Spleen (tissue), 11 donors: ENCODE results near the gene CENPB. TPM values are rescaled to one million over a fixed set of nuclear protein-coding genes. Genes with fewer than 3 reads are reported as not detected.
A peak's percentile ranks its signal among the peaks of the same experiment; 100 is the strongest.

ENCODE experiments used
- DNase-seq: peaks from one replicate; pipeline ENCODE4 v3.0.0-alpha.2; 2020
- H3K27ac ChIP-seq, 8 donors: fragments of 200-600 bp; sonication (generic) in 7 of 8; 1 replicate in 4 of 8; 2 replicates in 4 of 8; pipeline versions ENCODE4 v1.5.0 to v1.8.0; 2016 to 2021; ENCODE audit warnings: inconsistent platforms in 4 of 8, mild to moderate bottlenecking in 4 of 8, moderate library complexity in 1 of 8
- H3K27me3 ChIP-seq, 7 donors: fragments of 200-600 bp; sonication (generic) in 6 of 7; replicated peaks in 1 of 7; 1 replicate in 4 of 7; 2 replicates in 3 of 7; pipeline versions ENCODE4 v1.5.0 to v1.8.0; 2016 to 2021; ENCODE audit warnings: inconsistent platforms in 3 of 7, mild to moderate bottlenecking in 1 of 7
- H3K36me3 ChIP-seq, 6 donors: fragments of 200-600 bp; sonication (generic) in 5 of 6; 1 replicate in 4 of 6; 2 replicates in 2 of 6; pipeline versions ENCODE4 v1.5.0 to v1.8.0; 2016 to 2021; ENCODE audit warnings: inconsistent platforms in 2 of 6
- H3K4me1 ChIP-seq, 6 donors: fragments of 200-600 bp; sonication (generic) in 5 of 6; 1 replicate in 3 of 6; 2 replicates in 3 of 6; pipeline versions ENCODE4 v1.5.0 to v1.8.0; 2016 to 2021; ENCODE audit warnings: inconsistent platforms in 3 of 6
- H3K4me3 ChIP-seq, 8 donors: fragments of 200-600 bp; sonication (generic) in 7 of 8; 1 replicate in 4 of 8; 2 replicates in 4 of 8; pipeline versions ENCODE4 v1.5.0 to v1.8.0; 2016 to 2021; ENCODE audit warnings: inconsistent platforms in 4 of 8, mild to moderate bottlenecking in 4 of 8, moderate library complexity in 2 of 8
- H3K9me3 ChIP-seq, 8 donors: fragments of 200-600 bp; sonication (generic) in 7 of 8; 1 replicate in 4 of 8; 2 replicates in 4 of 8; pipeline versions ENCODE4 v1.5.0 to v1.8.0; 2016 to 2021; ENCODE audit warnings: inconsistent platforms in 4 of 8
- CTCF ChIP-seq, 11 experiments: fragments of 200-600 bp in 7 of 11; fragments of 450-650 bp in 4 of 11; sonication (generic) in 4 of 11; IDR thresholded peaks in 8 of 11; conservative IDR thresholded peaks in 3 of 11; 1 replicate in 7 of 11; 2 replicates in 4 of 11; pipeline versions ENCODE4 v1.4.0 to v1.8.0; 2016 to 2021; ENCODE audit warnings: antibody characterized with exemption in 11 of 11, inconsistent platforms in 4 of 11, mild to moderate bottlenecking in 1 of 11
- POLR2A ChIP-seq, 3 donors: fragments of 450-650 bp; IDR thresholded peaks; one replicate each; pipeline ENCODE4 v1.5.1; 2017; ENCODE audit warnings: antibody characterized with exemption in 3 of 3, mild to moderate bottlenecking in 1 of 3
- POLR2AphosphoS5 ChIP-seq, 3 donors: sonication (generic); formaldehyde crosslinking; IDR thresholded peaks; one replicate each; pipeline ENCODE4 v1.5.1; 2017; ENCODE audit warnings: antibody characterized with exemption in 3 of 3
- WGBS, 5 donors: extraction: QIAGEN DNeasy Blood & Tissue Kit in 3 of 5; methylation state at CpG; one replicate each; pipeline versions ENCODE4 v1.1.5 to v1.1.7; 2013 to 2018; 5-methylcytosine and 5-hydroxymethylcytosine counted together
- intact Hi-C: fragments of 100-400 bp; cut with DNase I; formaldehyde crosslinking; loops from one replicate; pipeline ENCODE4 v1.15.0; 2023; ENCODE audit warnings: low total_unique reads
- polyA plus RNA-seq, 3 donors: library from polyadenylated mRNA; stranded (reverse); fragments of 200-250 nt; gene quantifications; one replicate each; pipeline ENCODE4 v1.2.1, GENCODE V29; 2013
- total RNA-seq, 7 donors: library from RNA; depleted of rRNA in 3 of 7; stranded (reverse); fragments of >200 nt in 3 of 7; fragmentation: NEBNext Ultra II Directional in 4 of 7; extraction: Animal tissue kit (Norgen Biotek cat#: 25700) in 4 of 7; gene quantifications; one replicate each; pipeline versions ENCODE4 v1.1.0 to v1.2.1, GENCODE V29; 2016 to 2021
- donor health status: healthy with polysubstance abuse.
- donor health status: DM: no; HTN: no; CAD: no; lungs with moderate emphysema.
- donor health status: DM: no; HTN: no; CAD: no.
- donor health status: Bipolar disorder and iron deficiency.
- donor health status: healthy.
- donor health status: DM: no; HTN: no; CAD: no.
- donor health status: DM: yes; HTN: yes; CAD: no.

CENPB gene
- total and polyA plus RNA-seq, 10 donors, result 24.8 to 84.7 (median 55.6) TPM

- Histone ChIP-seq H3K4me1 (peaks cover 0 to 72% (median 17%) of the 10 kb centered on the region in 6 donors), H3K36me3 (peaks cover 0 to 80% (median 5%) of the 10 kb centered on the region in 6 donors), H3K27ac (peak overlapping the region in 7 of 8 donors; percentile 1 to 73 (median 67)), H3K4me3 (no peak overlapping the region), H3K27me3 (no peaks in the 10 kb centered on the region), H3K9me3 (no peaks in the 10 kb centered on the region)
- intact Hi-C loops, result no loop called here
- DNase-seq, result no peak
- WGBS, 5 donors, result 71 to 83% (median 78%) methylated on average over 5 to 11 of the region's 11 CpGs
- TF ChIP-seq POLR2AphosphoS5 (IDR thresholded peaks at IDR 0.05) (no peak), POLR2A (IDR thresholded peaks at IDR 0.05) (no peak), CTCF (IDR thresholded peaks at IDR 0.05 in 8 of 11, conservative IDR thresholded peaks at IDR 0.05 in 3 of 11) (no peak)
Observed at GRCh38 chr20:3759316-3759823, 27.2 kb downstream of the CENPB start.

- intact Hi-C loops, result no loop called here
- 67 to 89% (median 75%) methylated on average over 9 to 11 of the region's 11 CpGs for WGBS, 5 donors
- no peak for DNase-seq
- TF ChIP-seq CTCF (IDR thresholded peaks at IDR 0.05 in 8 of 11, conservative IDR thresholded peaks at IDR 0.05 in 3 of 11), result no peak
- TF ChIP-seq POLR2AphosphoS5 (IDR thresholded peaks at IDR 0.05), result peak in 1 of 3 donors; percentile 62
- Histone ChIP-seq H3K9me3 (no peaks in the 10 kb centered on the region), H3K4me3 (no peak overlapping the region), H3K27me3 (no peaks in the 10 kb centered on the region), H3K27ac (peak overlapping the region in 7 of 8 donors; percentile 15 to 73 (median 67)), H3K4me1 (peaks cover 0 to 69% (median 15%) of the 10 kb centered on the region in 6 donors), H3K36me3 (peaks cover 0 to 87% (median 5%) of the 10 kb centered on the region in 6 donors)
Observed at GRCh38 chr20:3758566-3758965, 28.0 kb downstream of the CENPB start.

GRCh38 chr20:3757268-3757667 is 29.3 kb downstream of the CENPB start:
- Histone ChIP-seq H3K4me1 (peaks cover 0 to 70% (median 24%) of the 10 kb centered on the region in 6 donors), H3K36me3 (peaks cover 0 to 93% (median 5%) of the 10 kb centered on the region in 6 donors), H3K4me3 (no peak overlapping the region), H3K27ac (peak overlapping the region in 4 of 8 donors; percentile 61 to 73 (median 70)), H3K27me3 (no peaks in the 10 kb centered on the region), H3K9me3 (no peaks in the 10 kb centered on the region)
- 74 to 86% (median 78%) methylated on average over 2 of the region's 2 CpGs for WGBS, 5 donors
- no peak for DNase-seq
- intact Hi-C loops, result no loop called here
- TF ChIP-seq POLR2A (IDR thresholded peaks at IDR 0.05) (no peak), POLR2AphosphoS5 (IDR thresholded peaks at IDR 0.05) (no peak), CTCF (IDR thresholded peaks at IDR 0.05 in 8 of 11, conservative IDR thresholded peaks at IDR 0.05 in 3 of 11) (no peak)

GRCh38 chr20:3755814-3756480 is 30.6 kb downstream of the CENPB start:
- Histone ChIP-seq H3K4me1 (peaks cover 0 to 69% (median 33%) of the 10 kb centered on the region in 6 donors), H3K27me3 (no peaks in the 10 kb centered on the region), H3K27ac (no peak overlapping the region), H3K4me3 (no peak overlapping the region), H3K36me3 (peaks cover 0 to 93% (median 9%) of the 10 kb centered on the region in 6 donors), H3K9me3 (no peaks in the 10 kb centered on the region)
- WGBS, 5 donors, result 80 to 90% (median 88%) methylated on average over 3 to 5 of the region's 5 CpGs
- intact Hi-C loops, result no loop called here
- no peak for TF ChIP-seq POLR2AphosphoS5 (IDR thresholded peaks at IDR 0.05)
- no peak for TF ChIP-seq CTCF (IDR thresholded peaks at IDR 0.05 in 8 of 11, conservative IDR thresholded peaks at IDR 0.05 in 3 of 11)
- no peak for TF ChIP-seq POLR2A (IDR thresholded peaks at IDR 0.05)
- no peak for DNase-seq
